GM21526 (cell line): Measurements from ENCODE around the gene CALCR.
A peak's percentile ranks its signal among the peaks of the same experiment; 100 is the strongest.
"Not testable (repeated sequence)": the region's sequence is repeated elsewhere in the genome, so short reads cannot be mapped to it uniquely, and the experiment has no call there.

Experiments used
- ATAC-seq: cut with Tn5 transposase; IDR thresholded peaks from one replicate; pipeline ENCODE4 v1.9.1; 2021; ENCODE audit warnings: moderate library complexity; ENCODE audit not compliant: unreplicated experiment, low FRiP score

CALCR gene

DNA sequence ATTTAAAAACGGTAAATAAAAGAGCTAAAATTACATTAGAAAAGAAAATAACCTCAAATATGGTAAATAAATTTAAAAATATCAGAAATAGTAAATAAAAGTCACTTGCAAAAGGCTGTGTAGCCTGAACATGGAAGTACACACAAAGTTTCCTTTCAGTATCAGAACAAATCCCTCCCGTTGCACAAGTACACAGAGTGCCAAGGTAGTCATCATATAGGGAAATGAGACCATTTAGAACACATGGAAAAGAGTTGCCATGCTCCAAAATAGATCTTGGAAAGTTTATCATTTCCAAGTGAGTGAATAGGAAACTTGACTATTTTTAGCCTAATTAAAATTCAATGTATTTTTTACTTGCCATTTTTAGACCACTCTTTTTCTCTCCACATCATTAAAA lies 11.6 kb downstream of the CALCR start:
- no peak for ATAC-seq

- no peak for ATAC-seq
These were observed 12.4 kb downstream of the CALCR start for GRCh38 chr7:93562106-93562505.

GRCh38 chr7:93559639-93560491 lies 14.7 kb downstream of the CALCR start:
- no peak for ATAC-seq

DNA sequence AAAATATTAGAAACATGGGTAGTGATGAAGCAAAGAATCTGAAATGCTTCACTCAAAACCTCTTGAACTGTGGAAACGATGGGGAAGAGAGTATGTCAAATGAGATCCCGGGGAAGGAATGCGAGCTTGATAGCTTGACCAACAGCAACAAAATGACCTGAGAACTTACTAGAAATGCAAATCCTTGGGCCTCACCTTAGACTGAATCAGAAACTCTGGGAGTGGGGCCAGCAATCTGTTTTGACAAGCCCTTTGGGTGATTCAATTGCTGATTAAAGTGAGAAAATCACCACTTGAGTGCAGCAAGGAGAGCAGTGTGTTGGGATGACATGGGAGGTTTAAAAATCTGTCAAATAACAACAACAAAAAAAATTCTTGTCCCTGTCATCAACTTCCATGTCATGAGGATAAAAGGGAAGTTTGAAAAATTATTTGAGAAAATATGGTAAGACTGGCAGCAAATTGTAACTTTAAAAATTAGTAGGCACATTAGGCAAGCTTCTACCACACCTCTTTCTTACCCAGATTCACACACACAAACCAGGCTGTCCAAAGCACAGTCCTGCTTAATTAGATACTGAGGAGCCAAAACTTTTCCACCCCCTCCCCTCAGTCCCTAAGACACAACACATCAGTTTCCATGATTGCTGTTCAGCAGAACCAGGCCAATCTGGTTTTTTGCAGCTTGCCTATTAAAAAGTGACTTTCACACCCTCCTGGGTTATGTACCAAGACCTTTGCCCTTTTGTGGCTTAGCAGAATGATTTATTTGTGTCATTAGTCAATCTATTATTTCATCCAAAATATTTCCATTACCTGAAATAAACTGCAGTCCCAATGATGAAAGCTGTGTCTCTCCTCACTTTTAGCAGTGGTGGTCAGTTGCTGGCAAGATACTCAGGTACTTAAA lies 15.6 kb downstream of the CALCR start:
- ATAC-seq, result no peak

DNA sequence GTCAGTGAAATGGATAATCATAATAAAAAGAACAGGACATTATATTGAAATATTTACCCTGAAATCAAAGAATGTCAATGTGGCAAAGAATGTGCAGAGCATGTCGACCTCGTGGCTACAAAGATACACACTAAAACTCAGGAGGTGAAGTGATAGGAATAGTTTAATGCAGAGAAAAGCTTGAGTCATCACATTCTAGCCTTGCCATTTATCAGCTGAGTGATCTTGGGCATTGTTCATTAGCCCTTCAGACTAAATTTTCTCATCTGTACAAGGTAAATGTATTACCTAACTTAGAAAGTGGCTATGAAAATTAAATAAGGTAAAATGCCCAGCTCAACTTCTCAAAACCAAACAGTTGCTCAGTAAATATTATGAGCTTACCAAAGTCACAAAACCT lies 22.6 kb downstream of the CALCR start:
- ATAC-seq, result no peak

GRCh38 chr7:93551063-93551895 lies 23.2 kb downstream of the CALCR start:
- peak; percentile 56 for ATAC-seq

DNA sequence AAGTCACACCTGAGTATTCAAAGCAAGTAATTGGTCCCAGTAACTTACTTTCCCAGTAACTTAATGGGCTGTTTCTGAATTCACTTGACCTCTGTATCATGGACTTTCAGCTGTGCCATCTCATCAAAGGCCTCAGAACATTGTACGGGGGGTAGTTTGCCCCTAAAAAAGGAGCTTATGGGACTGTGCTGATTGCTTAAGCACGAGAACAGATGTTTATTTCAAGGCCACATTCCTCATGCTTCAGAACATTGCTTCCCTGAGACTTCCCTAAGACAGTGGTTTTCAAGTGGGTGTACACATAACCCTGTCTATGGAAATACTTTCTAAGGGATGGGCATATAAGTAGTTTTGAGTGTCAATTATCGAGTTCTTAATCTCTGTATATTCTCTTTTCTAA lies 26.8 kb downstream of the CALCR start:
- ATAC-seq, result no peak

- ATAC-seq, result no peak
These were observed 29.8 kb downstream of the CALCR start for GRCh38 chr7:93544691-93545090.

DNA sequence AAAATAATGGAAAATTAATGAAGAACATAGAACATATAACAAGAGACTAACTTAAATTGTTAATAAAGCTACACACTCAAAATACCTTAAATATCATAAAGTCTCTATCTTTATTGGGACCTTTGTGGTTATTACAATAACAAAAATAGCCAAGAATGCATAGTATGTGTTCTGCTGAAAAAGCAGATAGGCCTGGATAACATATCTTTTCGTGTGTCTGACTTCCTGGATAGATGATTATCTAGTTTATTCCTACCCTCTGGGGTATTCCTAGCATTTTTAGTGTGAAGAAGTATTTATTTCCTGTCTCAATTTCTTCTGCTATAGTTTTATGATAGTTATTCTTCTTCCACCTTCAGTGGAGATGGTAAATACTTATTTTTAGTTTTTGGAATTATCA lies 36.5 kb downstream of the CALCR start:
- ATAC-seq, result no peak

- ATAC-seq, result no peak
These were observed 38.9 kb downstream of the CALCR start for GRCh38 chr7:93535616-93536015.

DNA sequence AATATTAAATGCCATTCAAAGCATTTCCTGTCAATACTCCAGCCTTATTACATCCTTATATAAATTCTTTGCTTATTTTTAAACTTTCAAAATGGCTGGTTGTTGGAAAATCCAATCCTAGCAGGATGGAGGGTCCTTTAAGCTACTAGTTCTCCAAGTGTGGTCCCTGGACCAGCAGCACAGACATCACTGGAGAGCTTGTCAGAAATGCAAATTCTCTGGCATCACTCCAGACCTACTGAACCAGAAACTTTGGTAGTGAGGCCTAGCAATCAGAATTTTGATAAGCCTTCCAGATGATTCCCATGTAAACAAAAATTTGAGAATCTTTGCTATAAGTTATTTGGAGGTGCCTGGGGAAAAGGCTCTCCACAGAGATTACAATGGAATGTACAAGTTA lies 43.8 kb downstream of the CALCR start:
- no peak for ATAC-seq

DNA sequence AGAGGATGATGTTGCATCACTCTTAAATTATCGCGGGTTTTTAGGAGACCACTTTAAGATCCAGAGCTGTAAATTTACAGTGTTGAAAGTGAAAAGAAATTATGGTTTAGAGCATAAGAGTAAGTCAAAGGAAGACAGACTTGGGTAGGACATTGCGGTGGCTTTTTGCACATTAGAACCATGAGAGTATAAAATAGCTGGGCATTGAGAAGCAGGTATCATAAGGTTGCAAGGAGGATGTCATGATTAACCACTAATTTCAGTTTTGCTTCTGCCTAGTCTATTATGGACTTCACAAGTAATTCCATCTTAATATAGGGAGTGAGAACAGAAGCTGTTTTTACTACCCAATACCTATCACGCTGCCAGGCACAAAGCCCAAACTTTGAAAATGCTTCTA lies 57.7 kb downstream of the CALCR start:
- ATAC-seq, result no peak

GRCh38 chr7:93515144-93515543 lies 59.4 kb downstream of the CALCR start:
- no peak for ATAC-seq

DNA sequence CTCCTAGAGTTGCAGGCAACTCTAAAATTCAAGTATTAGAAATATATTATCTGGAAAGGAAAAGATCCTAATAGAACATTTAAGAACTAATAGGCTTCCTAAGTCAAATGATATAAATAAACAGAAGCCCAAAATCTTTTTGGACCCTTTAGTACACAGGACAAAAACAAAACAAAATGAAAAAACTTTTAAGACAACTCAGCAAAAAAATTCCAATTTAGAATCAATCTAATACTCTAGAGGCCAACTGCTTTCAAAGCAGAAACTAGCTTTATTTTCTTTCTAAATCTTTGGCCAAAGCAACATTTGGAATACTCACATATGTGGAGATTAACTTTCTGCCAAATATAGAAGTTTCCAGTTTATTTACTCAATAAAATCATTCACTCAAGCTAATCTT lies 65.2 kb downstream of the CALCR start:
- ATAC-seq, result no peak

DNA sequence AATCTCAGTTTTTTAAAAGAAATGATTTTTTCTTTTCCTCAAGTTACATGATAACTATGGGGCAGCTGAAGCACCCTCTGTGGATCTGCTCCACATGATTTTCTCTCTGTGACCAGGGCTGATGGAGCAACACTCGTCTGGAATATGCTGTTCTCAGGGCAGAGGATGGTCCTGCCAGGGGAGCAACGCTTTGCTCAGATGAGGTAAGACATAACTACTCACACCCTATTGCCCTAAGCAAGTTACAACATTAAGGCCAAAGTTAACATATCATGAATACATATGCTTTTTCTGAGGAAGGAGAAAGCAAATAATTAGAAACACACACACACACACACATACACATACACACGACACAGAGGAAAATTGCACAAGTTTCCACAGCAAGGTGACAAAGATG lies 71.4 kb downstream of the CALCR start:
- no peak for ATAC-seq

DNA sequence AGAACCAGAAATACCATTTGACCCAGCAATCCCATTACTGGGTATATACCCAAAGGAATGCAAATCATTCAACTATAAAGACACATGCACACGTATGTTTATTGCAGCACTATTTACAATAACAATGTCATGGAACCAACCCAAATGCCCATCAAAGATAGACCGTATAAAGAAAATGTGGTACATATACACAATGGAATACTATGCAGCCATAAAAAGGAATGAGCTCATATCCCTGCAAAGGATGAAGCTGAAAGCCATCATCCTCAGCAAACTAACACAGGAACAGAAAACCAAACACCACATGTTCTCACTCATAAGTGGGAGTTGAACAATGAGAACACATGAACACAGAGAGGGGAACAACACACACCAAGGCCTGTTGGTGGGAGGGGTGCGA lies 82.7 kb downstream of the CALCR start:
- ATAC-seq, result not testable (repeated sequence)

DNA sequence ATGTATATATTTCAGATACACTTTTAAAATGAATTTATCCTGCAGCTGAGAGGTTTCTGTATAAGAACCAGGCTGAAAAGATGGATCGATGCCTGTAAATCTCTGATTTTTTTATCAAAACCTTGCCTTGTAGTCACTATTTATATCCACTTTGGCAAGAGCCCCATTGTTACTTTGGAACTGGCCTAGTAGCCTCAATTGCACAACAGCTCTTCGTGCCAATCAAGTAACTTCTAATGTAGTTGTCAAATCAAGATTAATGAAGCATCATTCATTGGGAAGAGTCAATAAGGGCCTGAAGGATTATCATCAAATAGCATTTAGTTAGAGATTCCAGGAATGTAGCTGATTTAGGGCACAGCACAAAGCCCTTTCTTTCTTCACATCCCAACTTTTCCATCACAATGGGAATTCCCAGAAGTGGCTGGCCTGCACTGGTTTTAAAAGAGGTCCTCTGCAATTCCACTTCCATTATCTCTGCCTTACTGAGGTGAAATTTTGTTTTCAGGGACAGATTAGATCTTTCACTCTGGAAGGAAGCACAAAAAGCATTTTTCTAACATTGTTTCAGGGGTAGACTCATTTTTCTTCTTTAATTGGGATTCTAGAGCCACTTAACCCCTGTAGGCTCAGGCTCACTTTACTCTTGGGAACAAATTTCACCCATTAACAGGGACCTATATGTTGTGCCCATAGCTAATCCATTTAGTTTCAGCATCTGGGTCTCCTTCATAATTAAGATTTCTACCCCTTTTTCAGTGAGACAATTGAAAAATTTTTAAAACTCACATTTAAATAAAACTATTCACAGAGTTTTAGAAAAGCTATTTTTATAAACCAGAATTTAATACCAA lies 97.8 kb downstream of the CALCR start:
- no peak for ATAC-seq

GRCh38 chr7:93475811-93476210 lies 98.7 kb downstream of the CALCR start:
- ATAC-seq, result no peak

DNA sequence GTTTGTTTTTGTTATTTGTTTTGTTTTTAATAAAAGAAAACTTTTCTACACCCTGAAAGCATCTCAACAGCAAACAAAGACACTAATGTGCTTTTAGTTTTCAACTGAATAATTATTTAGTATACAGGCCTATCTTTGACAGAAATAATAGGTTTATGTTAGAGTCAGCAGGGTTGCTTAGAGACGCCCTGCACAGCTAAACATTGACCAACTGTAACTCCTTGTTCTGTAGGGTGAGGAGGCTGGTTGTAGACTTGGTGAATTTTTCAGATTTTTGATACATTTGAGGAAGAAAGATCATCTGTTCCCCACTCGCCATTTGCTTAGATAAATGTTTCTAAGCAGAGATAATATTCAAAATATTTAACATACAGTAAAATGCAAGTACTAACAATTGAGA lies 103.1 kb downstream of the CALCR start:
- no peak for ATAC-seq

DNA sequence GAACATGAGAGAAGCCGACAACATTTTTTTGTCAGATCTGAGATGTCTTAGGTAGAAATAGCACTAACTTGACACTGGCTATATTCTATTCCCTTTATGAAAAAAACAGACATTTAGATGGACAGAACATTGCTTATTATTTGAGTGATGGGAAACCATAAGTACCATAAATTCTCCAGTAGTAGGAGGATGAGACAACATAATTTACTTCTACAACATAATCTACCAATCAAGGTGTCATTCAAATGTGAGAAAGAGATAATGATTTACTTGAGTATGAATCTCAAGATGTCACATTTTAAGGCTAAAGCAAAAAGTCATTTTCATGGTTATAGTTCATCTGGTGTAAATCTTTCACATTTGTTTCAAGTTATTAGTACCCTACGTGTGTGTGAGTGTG lies 110.8 kb downstream of the CALCR start:
- no peak for ATAC-seq
